GM12874 (cell line): Measurements from ENCODE around the gene DNAL4.

Experiments used
- CTCF ChIP-seq: IDR thresholded peaks from 2 replicates; pipeline ENCODE4 v1.5.1; 2011; ENCODE audit warnings: low read depth, mild to moderate bottlenecking, control low read depth, low read length, moderate library complexity; ENCODE audit not compliant: insufficient read depth

Gene DNAL4

GRCh38 chr22:38826386-38826785 is 32.4 kb upstream of the DNAL4 start:
- TF ChIP-seq CTCF = no peak

- TF ChIP-seq CTCF = peak; percentile 29
Measured at GRCh38 chr22:38824585-38824984, 30.6 kb upstream of the DNAL4 start.

GRCh38 chr22:38823637-38824036 is 29.7 kb upstream of the DNAL4 start:
- no peak for TF ChIP-seq CTCF

- no peak for TF ChIP-seq CTCF
Measured at GRCh38 chr22:38823076-38823475, 29.1 kb upstream of the DNAL4 start.

GRCh38 chr22:38820020-38820419 is 26.1 kb upstream of the DNAL4 start:
- TF ChIP-seq CTCF = no peak

GRCh38 chr22:38819387-38819940 is 25.5 kb upstream of the DNAL4 start:
- no peak for TF ChIP-seq CTCF

GRCh38 chr22:38817196-38817595 is 23.3 kb upstream of the DNAL4 start:
- no peak for TF ChIP-seq CTCF
